Activated CD8-positive, alpha-beta memory T cell treated with anti-CD3 and anti-CD28 coated beads for 1 hour (primary cell): Measurements from ENCODE around the gene MANEA.
"Not testable (repeated sequence)": the region's sequence is repeated elsewhere in the genome, so short reads cannot be mapped to it uniquely, and the experiment has no call there.

Experiments
- DNase-seq, 2 donors: peaks; one replicate each; pipeline ENCODE4 v3.0.0-alpha.2; 2020; ENCODE audit warnings: low read depth in 1 of 2; ENCODE audit errors: extremely low read depth in 1 of 2

MANEA gene

DNA sequence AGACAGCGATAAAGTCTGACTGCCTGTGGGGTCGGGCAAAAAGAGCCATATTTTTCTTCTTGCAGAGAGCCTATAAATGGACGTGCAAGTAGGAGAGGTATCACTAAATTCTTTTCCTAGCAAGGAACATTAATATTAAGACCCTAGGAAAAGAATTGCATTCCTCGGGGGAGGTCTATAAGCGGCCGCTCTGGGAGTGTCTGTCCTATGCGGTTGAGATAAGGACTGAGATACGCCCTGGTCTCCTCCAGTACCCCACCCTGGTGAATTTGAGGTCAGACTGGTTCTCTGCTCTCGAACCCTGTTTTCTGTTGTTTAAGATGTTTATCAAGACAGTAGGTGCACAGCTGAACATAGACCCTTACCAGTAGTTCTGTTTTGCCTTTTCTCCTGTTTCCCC is 6.9 kb downstream of the MANEA start:
- not testable (repeated sequence) for DNase-seq

DNA sequence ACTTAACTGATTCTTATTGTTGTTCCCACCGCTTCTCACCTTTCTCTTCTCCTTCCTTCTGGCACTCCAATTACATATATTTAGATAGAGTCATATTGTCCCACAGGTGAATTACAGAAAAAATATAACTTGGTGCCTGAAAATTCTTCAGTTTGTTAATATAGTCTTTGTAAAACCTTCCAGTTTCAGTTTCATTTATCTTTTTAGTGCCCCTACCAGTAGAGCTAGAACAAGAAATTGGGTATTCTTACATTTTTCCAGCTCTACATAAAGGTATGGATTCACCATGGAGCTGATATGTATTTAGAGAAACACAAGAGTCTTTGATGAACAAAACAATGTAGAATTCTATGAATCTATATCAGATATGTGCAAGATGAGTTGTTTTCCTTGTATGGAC is 10.7 kb downstream of the MANEA start:
- no peak for DNase-seq

DNA sequence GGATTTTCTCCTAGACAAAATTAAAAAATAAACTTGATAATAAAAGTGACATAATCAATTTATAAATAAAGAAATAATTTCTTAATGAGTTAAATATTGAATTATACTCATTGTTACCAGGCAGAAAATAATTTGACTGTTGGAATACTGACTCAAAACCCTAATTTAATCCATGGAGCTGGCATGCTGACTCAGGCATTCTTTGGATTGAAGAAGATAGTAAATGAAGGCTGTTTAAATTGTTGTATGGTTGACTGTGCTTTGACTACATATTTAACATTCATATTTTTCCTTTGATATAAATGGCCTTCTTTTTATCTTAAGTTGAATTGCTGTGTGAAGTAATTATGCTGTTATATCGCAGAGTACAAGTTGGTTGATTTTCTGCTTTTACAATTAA is 11.7 kb downstream of the MANEA start:
- no peak for DNase-seq

DNA sequence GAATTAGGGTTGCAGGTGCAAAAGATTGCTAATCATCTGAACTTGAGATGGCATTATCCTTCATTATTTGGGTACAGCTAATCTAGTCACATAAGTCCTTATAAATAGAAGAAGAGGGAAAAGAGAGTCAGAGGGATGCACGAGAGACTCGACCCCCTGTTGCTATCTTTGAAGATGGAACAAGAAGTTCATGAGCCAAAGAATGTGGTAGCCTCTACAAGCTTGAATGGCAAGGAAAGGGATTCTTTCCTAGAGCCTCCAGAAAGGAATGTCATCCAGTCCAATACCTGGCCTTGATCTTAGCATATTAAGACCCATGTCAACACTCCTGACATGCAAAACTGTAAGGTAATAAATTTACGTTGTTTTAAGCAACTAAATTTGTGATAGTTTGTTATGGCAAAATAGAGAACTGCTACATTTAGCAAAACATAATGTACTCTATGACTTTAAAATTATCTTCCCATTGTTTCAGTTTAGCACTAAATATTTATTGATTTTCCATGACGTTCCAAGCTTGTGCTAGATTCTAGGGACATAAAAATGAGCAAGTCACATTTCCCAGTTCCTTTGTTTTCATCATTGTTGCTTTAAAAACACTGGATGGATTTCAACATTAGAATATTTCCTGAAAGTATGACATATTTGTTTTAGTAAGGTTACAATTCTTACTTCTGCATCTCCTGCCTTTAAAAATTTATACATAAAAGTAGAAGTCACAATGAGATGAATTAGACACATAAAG is 12.7 kb downstream of the MANEA start:
- no peak for DNase-seq

DNA sequence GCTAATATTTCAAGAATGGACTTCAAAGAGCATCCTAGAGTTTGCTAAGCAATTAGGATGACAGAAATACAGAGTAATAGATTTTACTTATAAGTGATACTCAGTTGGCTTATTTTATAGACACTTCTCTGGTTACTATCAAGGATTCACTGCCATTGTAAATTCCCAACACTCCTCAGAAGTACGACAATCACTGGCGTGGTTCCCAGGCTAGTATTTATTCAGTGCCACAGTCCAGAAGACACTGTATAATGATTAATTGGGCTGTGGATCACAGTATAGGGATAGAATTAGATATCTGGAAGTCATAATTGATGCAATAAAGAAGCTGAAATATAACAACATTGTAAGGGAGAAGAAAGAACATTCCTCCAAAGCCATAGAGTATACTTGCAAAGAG is 15.7 kb downstream of the MANEA start:
- DNase-seq = no peak

DNA sequence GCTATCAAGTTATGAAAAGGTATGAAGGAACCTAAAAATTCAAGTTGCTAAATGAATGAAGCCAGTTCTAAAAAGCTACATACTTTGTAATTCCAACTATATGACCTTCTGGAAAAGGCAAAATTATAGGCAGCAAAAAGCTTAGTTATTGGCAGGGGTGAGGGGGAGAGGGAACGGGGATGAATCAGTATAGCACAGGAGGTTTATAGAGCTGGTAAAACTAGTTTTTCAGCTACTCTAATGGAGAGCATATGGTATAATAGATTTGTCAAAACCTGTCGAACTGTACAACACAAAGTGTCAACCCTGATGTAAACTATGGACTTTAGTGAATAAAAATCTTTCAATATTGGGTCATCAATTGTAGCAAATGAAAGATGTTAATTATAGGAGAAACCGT is 18.7 kb downstream of the MANEA start:
- DNase-seq = no peak

DNA sequence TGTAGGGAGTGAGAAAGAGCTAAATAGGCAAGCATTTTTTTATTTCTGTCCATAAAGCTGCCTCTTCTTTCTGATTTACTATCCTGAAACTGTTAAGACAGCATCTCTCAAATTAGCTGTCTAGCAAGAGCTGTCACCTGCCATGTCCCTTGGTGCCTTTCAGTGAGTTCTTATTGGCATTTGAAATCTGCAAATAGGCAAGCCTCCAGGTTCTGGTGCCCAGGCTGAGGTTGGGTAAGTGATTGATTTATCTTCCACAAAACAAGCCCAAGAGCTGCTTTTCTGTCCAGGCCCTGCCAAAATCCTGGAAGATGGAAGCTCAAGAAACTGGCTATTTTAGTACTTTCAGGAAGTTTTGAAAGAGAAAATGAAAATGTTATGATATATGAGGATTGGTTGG is 22.4 kb downstream of the MANEA start:
- no peak for DNase-seq

DNA sequence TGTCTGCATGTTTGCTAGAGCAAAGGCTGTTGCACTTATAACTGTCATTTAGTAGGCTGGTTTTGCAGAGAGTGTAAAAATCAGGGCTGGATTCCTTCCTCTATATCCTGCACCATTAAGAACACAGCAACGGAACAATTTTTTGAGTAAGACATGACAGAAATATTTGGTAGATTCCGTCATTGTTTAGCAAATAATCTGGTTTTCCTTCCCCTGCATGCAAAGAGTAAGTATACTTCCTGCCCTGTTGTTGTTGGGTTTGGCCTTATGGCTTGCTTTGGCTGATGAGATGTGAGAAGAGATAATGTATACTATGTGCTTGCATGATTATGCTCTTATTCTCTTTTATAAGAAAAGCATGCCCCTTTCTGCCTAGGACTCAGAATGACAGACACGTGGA is 23.8 kb downstream of the MANEA start:
- DNase-seq = no peak

DNA sequence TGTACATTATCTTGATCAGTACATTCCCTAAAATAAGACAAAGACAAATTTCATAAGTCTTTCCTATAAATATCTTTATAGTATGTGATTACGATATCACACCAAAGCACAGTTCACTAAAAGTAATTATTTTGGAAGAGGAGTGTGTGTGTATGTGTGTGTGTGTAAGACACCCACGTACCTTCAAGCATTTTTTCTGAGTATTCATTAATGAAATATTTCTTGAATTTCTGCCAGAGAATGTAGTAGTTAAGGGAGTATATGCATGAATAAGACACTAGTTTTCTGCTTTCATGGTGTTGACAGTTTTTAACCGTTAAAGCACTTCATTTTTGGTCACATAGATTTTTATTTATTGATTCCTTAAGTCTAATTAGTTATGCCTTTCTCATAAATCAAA is 36.8 kb downstream of the MANEA start:
- DNase-seq = no peak

DNA sequence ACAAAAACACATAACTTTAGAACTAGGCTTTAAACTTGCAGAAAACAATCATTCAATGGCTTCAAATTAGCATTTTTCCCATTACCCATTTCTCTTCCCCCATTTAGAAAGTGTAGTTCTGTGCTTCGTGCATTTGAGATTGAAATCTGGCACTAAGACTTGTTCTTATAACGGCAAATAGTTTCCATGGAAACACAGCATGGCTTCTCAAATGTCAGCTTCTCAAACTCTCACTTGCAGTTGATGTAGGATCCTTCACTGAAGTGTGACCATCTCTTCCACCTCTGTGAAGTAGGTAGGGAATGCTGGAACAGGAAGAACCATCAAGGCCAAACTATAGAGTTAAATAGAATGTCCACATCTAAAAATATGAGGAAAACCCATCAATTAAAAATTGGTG is 52.2 kb downstream of the MANEA start:
- DNase-seq = no peak

DNA sequence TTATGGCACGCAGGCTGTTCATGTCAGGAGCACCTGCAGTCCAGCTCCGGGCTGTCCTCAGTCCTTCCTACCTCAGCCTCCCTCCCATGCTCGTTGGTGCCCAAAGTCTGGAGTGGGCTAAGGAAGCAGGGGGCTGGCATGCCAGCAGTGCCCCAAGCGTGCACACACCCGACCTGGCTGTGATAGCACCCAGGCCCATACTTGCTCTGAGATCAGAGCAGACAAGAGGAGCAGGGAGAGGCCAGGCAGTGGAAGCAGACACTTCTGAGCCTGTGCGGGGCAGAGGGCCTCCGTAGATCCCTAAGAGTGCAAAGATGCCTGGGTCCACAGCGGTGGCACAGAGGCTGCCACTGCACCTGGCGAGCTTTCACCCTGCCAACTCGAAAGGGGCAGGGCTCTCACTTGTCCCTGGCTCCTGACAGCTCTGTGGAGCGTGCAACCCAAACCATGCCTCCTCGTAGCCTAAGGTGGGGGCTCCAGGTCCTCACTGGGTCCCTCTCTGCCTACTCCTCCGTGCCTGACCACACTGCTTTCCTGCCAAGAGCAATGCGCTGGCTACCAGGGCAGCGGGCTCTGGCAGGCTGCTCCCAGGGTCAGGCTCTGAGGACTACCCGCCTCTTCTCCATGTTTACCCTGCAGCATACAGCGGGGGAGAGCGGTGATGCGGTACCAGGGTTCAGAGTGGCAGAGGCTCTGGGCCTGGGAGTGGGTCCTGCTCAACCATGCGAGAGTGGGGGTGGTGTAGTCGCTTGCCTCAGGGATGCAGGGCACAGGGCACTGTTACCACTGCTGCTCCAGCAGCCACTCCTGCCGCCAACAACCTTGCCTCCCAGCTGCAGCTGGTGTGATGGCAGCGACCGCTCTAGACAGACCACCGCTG is 59.5 kb downstream of the MANEA start:
- no peak for DNase-seq

DNA sequence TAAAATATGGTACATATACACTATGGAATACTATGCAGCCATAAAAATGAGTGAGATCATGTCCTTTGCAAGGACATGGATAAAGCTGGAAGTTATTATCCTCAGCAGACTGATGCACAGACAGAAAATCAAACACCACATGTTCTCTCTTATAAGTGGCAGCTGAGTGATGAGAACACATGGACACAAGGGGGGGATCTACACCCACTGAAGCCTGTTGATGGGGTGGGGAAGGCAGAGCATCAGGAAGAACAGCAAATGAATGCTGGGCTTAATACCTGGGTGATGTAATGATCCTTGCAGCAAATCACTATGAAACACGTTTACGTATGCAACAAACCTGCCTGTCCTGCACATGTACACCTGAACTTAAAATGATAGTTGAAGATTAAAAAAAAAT is 71.3 kb downstream of the MANEA start:
- DNase-seq = no peak

DNA sequence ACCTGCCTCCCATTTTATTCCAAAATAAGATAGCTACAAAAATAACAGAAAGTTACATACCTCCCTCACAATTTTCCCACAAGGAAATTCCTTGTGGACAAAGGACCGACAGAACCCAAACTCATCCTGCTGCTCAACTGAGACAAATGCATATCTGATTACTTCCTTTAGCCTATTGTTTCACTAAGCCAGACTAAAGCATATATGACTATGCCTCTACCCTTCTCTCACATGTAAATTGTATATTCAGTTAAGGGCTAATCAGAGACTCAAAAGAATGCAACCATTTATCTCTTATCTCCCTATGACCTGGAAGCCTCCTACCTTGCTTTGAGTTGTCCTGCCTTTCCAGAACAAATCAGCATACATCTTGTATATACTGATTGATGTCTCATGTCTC is 72.1 kb downstream of the MANEA start:
- DNase-seq = no peak

DNA sequence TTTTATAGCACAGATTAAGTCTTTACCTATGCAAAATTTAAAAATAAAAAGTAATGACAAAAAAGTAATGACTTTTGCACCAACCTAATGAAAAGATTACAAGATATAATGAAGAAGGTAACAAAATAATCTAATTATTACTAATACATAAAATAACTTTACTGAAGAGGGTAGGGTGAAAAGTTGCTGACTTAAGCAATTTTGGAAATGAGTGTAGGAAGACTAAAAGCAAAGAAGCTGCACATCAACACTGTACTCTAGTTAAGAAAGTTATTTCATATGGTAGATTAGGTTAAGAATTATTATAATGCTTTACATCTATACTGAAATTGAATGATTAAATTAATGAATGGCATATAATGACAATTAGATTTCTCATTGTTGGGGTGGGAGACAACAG is 76.8 kb downstream of the MANEA start:
- no peak for DNase-seq

DNA sequence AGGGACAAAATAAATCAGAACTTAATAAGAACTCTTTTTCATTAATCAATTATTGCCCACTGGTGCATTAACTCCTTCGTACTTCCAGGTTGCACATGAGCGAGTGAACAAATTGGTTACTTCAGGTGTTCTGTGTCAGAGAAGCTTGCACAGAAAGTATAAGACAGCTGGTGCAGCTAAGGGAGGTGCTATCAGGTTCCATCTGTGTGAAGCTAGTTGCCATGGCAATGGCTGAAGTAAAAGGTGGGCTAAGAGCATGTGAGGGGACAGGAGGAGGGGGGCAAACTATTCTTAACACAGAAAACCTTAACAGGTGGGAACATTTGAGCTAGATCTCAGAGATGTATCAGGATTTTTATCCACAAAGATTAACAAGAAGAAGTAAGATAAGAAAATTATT is 81.6 kb downstream of the MANEA start:
- no peak for DNase-seq
